DOHH2 (cell line): ENCODE data around the gene DNAJC11.

Experiments
- CTCF ChIP-seq: fragments of 200-600 bp; sonication (generic); IDR thresholded peaks from one replicate; pipeline ENCODE4 v1.5.1; 2014; ENCODE audit warnings: antibody characterized with exemption, mild to moderate bottlenecking, low read depth, low read length; ENCODE audit not compliant: poor library complexity, severe bottlenecking
- EZH2phosphoT487 ChIP-seq: fragments of 200-600 bp; sonication (generic); IDR thresholded peaks from 2 replicates; pipeline ENCODE4 v1.6.1; 2017; ENCODE audit warnings: borderline replicate concordance, mild to moderate bottlenecking, antibody characterized with exemption, low read length, moderate library complexity, mixed read lengths

GRCh38 chr1:6685381-6685780, 16.2 kb downstream of the DNAJC11 start:
- TF ChIP-seq CTCF (no peak), EZH2phosphoT487 (no peak)
